Measurements from ENCODE around the gene FAM221B.

Gene FAM221B

DNA sequence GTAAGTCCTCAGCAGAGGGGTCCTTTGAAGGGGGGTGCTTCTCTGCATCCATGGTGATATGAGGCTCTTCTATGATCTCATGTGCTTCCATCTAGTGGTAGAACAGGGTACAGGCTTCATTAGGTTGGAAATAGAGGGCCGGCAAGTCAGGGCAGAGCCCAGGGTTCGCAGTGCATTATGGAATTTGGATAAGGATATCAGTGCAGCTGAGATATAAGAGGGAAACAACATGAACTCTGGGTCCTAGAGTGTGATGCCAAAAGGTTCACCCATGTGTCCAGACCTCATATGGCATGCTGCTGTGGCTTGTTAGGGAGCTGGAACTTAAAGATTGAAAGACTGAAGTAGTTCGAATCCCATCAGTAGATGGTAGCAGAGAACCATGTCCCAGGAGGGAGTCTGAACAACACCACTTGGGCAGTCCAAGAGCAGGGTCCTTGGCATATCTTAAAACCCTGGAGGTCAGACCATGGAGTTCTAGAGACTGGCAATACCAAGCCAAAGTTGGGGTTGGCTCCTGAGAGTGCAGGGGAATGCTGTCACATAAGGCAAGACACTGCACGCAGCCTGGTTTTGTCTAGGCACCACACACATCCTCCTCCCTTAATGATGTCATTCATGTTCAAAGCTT, 2.3 kb downstream of the FAM221B start:
- DNase-seq (peak; percentile 39), ATAC-seq (ENCODE audit: insufficient read depth, low read depth) (peak; percentile 38; the same call in 2 of the 3 replicates)
- H3K9me3 ChIP-seq (ENCODE audit: insufficient read depth, low read length, severe bottlenecking): no peaks in the 10 kb centered on the region
- no peak overlapping the region for H3K4me2 ChIP-seq (ENCODE audit: insufficient read depth, low read length)
- H3K9ac ChIP-seq (ENCODE audit: low read depth, low read length): no peak overlapping the region
- H3K79me2 ChIP-seq (ENCODE audit: insufficient read depth, low read length): no peaks in the 10 kb centered on the region; the same call in 1 of the 2 replicates
- H3K27me3 ChIP-seq (ENCODE audit: insufficient read depth, low read length, poor library complexity): no peaks in the 10 kb centered on the region
- H4K20me1 ChIP-seq (ENCODE audit: insufficient read depth, low read length): no peaks in the 10 kb centered on the region
- no peak overlapping the region for H3K27ac ChIP-seq (ENCODE audit: low read length)
- H3K4me1 ChIP-seq (ENCODE audit: insufficient read depth, low read length): peaks cover 24% of the 10 kb centered on the region
- no peak overlapping the region for H2AFZ ChIP-seq (ENCODE audit: low read depth, low read length)
- no peak overlapping the region for H3K4me3 ChIP-seq (ENCODE audit: low read depth in 1 of 2, low read length in 2 of 2)
- no peaks in the 10 kb centered on the region for H3K36me3 ChIP-seq (ENCODE audit: insufficient read depth, low read length)
- TF ChIP-seq EZH2 (IDR thresholded peaks at IDR 0.05; ENCODE audit: borderline replicate concordance, low read depth, low read length, severe bottlenecking): no peak
- TF ChIP-seq, protein P1, sequence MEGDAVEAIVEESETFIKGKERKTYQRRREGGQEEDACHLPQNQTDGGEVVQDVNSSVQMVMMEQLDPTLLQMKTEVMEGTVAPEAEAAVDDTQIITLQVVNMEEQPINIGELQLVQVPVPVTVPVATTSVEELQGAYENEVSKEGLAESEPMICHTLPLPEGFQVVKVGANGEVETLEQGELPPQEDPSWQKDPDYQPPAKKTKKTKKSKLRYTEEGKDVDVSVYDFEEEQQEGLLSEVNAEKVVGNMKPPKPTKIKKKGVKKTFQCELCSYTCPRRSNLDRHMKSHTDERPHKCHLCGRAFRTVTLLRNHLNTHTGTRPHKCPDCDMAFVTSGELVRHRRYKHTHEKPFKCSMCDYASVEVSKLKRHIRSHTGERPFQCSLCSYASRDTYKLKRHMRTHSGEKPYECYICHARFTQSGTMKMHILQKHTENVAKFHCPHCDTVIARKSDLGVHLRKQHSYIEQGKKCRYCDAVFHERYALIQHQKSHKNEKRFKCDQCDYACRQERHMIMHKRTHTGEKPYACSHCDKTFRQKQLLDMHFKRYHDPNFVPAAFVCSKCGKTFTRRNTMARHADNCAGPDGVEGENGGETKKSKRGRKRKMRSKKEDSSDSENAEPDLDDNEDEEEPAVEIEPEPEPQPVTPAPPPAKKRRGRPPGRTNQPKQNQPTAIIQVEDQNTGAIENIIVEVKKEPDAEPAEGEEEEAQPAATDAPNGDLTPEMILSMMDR (IDR thresholded peaks at IDR 0.05; ENCODE audit: borderline replicate concordance, extremely low read depth, low read length, poor library complexity, severe bottlenecking): peak; percentile 80

DNA sequence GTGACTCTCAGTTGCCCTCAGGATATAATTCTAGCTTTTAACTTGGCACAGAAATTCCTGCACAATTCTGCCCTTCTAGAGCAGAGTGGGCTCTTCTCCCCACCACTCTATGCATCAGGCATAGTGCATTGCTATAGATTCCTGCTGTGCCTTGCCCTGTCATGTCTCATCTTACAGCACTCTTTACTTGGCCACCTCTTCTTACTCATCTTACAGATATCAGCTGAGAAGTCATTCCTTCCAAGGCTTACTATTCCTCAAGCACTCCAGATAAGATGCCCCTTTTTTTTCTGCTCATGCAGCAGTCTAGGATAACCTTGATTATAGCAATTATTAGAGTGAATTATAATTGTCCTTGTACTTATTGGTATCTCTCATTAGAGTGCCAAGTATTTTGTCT, 5.6 kb downstream of the FAM221B start:
- Histone ChIP-seq H3K36me3 (ENCODE audit: insufficient read depth, low read length) (no peaks in the 10 kb centered on the region), H2AFZ (ENCODE audit: low read depth, low read length) (no peak overlapping the region), H3K79me2 (ENCODE audit: insufficient read depth, low read length) (no peaks in the 10 kb centered on the region), H3K27ac (ENCODE audit: low read length) (no peak overlapping the region), H3K4me3 (ENCODE audit: low read depth in 1 of 2, low read length in 2 of 2) (no peak overlapping the region), H3K4me2 (ENCODE audit: insufficient read depth, low read length) (no peak overlapping the region), H4K20me1 (ENCODE audit: insufficient read depth, low read length) (no peaks in the 10 kb centered on the region), H3K9ac (ENCODE audit: low read depth, low read length) (no peak overlapping the region), H3K27me3 (ENCODE audit: insufficient read depth, low read length, poor library complexity) (no peaks in the 10 kb centered on the region), H3K9me3 (ENCODE audit: insufficient read depth, low read length, severe bottlenecking) (no peaks in the 10 kb centered on the region), H3K4me1 (ENCODE audit: insufficient read depth, low read length) (no peaks in the 10 kb centered on the region)
- TF ChIP-seq EZH2 (IDR thresholded peaks at IDR 0.05; ENCODE audit: borderline replicate concordance, low read depth, low read length, severe bottlenecking): no peak
- TF ChIP-seq, protein P1 (IDR thresholded peaks at IDR 0.05; ENCODE audit: borderline replicate concordance, extremely low read depth, low read length, poor library complexity, severe bottlenecking): no peak
- ATAC-seq (ENCODE audit: insufficient read depth, low read depth): no peak
- no peak for DNase-seq

- Histone ChIP-seq H3K9me3 (ENCODE audit: insufficient read depth, low read length, severe bottlenecking) (no peaks in the 10 kb centered on the region), H3K27ac (ENCODE audit: low read length) (no peak overlapping the region), H3K9ac (ENCODE audit: low read depth, low read length) (no peak overlapping the region), H3K4me2 (ENCODE audit: insufficient read depth, low read length) (no peak overlapping the region), H3K27me3 (ENCODE audit: insufficient read depth, low read length, poor library complexity) (no peaks in the 10 kb centered on the region), H3K4me3 (ENCODE audit: low read depth in 1 of 2, low read length in 2 of 2) (no peak overlapping the region), H3K4me1 (ENCODE audit: insufficient read depth, low read length) (peaks cover 9% of the 10 kb centered on the region), H3K79me2 (ENCODE audit: insufficient read depth, low read length) (no peaks in the 10 kb centered on the region), H3K36me3 (ENCODE audit: insufficient read depth, low read length) (no peaks in the 10 kb centered on the region), H4K20me1 (ENCODE audit: insufficient read depth, low read length) (no peaks in the 10 kb centered on the region), H2AFZ (ENCODE audit: low read depth, low read length) (no peak overlapping the region)
- no peak for ATAC-seq (ENCODE audit: insufficient read depth, low read depth)
- DNase-seq: no peak
- no peak for TF ChIP-seq EZH2 (IDR thresholded peaks at IDR 0.05; ENCODE audit: borderline replicate concordance, low read depth, low read length, severe bottlenecking)
- TF ChIP-seq, protein P1 (IDR thresholded peaks at IDR 0.05; ENCODE audit: borderline replicate concordance, extremely low read depth, low read length, poor library complexity, severe bottlenecking): no peak
Observed at GRCh38 chr9:35820076-35820475, 8.5 kb downstream of the FAM221B start.
